ENCODE measurements around the gene ELFN1.

ELFN1 gene

GRCh38 chr7:1663857-1664651 lies 6.0 kb upstream of the ELFN1 start:
- DNase-seq (ENCODE audit: low read depth, low spot score) = no peak

GRCh38 chr7:1664711-1665548 lies 5.1 kb upstream of the ELFN1 start:
- no peak for DNase-seq (ENCODE audit: low read depth, low spot score)

DNA sequence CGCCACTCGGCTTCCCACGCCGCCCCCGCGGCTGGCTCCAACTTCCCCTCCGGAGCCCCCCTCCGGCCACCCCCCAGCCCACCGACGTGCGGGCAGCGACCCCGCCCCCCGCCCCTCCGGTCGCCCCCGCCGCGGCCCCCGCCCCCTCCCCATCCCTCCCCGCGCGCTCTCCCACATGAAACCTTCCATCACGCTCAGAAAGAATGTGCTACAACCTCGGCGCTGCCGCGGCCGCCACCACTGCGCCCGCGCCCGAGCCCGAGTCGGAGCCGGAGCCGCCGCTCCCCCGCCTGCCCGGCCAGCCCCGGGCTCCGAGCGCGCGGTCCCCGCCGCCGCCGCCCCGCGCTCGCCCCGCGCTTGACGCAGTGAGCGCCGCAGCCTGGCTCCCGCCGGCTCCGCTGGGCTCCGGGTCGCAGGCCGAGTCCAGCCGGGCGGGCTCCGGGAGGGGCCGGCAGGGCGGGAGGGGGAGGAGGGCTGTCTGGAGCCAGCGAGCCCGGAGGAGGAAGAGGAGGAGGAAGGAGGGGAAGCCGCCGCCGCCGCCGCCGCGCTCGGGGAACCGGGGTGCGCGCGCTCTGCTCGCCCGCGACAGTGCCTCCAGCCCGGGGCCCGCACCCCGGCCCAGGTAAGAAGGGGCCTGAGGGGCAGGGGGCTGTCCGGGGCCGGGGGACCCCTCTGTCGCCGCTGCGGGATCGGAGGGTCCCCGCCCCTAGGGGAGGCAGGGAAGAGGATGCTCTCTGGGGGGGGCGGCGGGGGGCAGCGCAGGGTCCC lies 4.3 kb upstream of the ELFN1 start:
- no peak for DNase-seq (ENCODE audit: low read depth, low spot score)

DNA sequence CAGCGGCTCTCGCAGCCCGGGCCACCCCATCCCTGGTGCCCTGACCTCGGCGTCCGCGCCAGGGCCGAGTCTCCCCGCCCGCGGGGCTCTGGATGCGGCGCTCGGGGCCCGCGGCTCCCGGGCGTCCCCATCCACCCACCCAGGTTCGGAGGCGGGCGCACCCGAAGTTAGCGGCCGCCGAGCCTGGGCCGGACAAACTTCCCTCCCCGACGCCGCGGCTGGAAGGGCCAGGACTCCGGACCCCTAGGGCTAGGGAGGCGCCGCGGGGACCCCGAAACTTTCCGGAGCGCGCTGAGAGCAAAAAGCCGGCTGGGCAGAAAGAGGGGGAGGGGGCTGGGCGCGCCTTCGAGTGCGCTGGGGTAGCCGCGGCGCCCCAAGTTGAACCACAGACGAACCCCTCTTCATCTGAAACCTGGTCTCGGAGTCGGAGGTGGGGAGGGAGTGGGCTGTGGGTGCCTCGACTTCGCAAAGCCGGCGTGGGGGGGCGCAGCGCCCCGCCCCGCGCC lies 3.7 kb upstream of the ELFN1 start:
- DNase-seq (ENCODE audit: low read depth, low spot score) = no peak

GRCh38 chr7:1666823-1667565 lies 3.1 kb upstream of the ELFN1 start:
- DNase-seq (ENCODE audit: low read depth, low spot score) = no peak

DNA sequence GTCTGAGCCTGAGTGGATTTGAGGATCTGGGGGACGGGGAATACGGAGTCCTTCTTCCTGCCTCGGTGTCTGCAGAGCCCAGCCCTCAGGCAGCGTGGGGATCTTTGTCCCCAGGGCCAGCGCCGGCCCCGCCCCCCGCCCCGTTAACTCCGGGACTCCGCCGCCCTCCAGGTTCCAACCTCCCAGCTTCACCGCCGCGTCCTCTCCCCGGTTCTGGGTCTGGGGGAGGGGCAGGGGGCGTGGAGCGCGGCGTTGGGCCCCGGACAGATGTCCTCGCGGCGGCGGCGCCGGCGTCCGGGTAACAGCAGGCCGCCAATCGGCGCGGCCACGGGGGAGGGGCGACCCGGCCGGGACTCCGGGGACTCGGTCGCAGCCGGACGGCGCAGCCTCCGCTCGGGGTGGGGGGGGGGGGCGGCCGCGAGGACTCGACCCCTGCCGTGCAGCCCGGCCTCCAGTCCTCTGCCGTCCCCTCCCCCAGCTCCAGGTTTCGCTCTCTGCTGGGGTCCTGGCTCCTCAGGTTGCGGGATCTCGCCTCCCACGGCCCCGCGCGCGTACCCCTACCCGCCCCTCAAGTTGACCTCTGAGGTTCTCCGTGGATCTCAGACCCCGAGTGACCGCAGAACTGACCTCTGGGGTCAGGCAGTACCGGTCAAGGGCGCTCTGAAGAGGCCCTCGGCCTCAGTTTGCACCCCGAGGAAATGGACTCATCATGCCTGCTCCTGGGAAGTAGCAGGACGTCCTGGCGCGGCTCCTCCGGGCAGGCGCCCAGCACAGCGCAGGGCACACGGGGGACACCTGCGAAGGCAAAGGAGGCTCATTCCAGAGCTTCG lies 2.3 kb upstream of the ELFN1 start:
- no peak for DNase-seq (ENCODE audit: low read depth, low spot score)

DNA sequence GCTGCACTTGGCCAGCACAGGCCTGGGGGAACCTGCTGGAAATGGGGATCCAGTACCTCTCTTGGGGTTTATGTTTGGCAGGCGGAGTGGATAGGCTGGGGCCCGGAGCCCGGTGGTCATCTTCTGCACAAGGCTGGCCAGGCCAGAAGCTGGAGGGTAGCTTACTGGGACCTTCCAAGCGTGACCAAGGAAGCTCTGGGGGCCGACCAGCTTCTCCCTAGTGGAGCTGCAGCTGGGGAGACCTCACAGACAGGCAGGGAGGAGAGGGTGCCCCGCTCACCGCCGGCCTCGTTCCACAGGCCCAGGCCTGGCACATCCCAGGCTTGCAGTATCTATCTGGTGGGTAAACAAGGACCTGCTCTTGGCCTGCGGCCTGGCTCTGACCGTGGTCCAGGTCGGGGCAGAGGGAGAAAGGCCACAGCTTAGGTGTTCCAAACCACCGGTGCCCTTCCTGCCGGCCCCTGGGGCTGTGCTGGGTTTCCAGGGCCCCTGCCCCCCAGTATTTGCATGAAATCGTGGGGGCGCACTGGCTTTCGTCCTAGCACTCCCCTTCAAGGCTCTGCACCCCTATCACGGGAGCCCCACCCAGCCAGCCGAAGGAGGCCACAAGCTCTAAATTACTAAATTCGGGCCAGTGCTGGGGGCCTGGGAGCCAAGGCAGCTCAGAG lies 1.5 kb upstream of the ELFN1 start:
- no peak for DNase-seq (ENCODE audit: low read depth, low spot score)

DNA sequence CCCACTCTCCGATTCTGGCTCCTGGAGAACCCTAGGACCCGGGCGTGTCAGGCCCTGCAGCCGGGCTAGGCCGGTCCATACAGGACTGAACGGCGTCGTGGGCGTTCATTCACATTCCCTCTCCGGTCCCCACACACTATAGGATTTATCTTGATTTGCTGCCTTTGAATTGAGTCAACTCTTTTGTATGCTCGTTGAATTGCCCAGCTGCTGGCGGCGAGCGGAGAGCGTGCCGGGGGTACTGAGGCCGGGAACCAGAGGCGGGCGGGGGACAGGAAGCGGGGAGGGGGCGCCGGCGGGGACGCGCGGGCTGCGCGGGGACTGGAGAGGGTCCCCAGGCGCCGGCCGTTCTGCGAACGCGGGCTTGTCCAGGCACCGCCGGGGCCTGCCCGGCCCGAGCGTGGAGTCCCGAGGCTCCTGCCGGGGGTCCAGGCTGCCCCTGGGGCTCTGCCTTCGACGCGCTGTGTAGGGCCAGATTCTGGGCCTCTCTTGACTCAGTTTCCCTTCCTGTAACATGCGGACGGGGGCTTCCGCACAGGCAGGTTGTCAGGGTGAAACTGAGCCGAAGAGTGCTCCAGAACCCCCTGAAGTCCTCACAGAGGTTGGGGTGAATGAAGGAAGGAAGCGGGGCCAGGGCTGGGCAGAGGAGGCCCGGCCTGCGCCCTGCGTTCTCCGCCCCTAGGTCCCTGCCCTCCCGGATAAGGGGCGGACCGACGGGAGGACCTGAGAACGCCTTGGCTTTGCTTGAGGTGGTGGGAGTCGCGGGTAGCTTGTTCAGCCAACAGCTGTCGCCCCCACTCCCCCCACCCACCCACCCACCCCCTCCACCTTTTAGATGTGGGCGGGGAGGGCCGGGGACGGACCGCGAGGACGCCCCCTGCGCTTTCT lies 769 bp upstream of the ELFN1 start:
- no peak for DNase-seq (ENCODE audit: low read depth, low spot score)

GRCh38 chr7:1670894-1671593 lies 967 bp downstream of the ELFN1 start:
- DNase-seq (ENCODE audit: low read depth, low spot score) = no peak

- no peak for DNase-seq (ENCODE audit: low read depth, low spot score)
Observed at GRCh38 chr7:1671594-1672451, 1.7 kb downstream of the ELFN1 start.

- DNase-seq (ENCODE audit: low read depth, low spot score) = no peak
Observed at GRCh38 chr7:1672851-1673486, 2.9 kb downstream of the ELFN1 start.

DNA sequence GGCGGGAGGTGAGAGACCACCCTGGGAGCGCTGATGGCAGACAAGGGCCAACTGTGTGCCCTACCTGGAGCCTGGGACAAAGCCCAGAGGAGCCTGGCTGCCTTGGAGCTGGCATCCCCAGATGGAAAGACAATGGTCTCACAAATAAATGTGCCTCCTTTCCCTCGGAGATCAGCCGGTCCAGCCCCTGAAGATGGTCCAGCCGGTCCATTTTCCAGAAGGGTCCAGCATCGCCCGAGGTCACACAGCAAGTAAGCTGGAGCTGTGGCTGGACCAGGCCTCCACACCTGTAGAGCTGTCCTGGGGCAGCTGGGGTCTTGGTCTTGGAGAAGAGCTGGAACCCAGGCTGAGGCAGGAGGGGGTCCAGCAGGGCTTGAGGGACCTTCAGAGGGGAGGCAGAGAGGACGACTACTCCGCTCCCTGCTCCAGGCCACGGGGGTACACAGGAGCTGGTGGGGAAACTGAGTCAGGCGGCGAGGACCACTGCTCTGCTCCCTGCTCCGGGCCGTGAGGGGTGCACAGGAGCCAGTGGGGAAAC lies 3.6 kb downstream of the ELFN1 start:
- no peak for DNase-seq (ENCODE audit: low read depth, low spot score)

DNA sequence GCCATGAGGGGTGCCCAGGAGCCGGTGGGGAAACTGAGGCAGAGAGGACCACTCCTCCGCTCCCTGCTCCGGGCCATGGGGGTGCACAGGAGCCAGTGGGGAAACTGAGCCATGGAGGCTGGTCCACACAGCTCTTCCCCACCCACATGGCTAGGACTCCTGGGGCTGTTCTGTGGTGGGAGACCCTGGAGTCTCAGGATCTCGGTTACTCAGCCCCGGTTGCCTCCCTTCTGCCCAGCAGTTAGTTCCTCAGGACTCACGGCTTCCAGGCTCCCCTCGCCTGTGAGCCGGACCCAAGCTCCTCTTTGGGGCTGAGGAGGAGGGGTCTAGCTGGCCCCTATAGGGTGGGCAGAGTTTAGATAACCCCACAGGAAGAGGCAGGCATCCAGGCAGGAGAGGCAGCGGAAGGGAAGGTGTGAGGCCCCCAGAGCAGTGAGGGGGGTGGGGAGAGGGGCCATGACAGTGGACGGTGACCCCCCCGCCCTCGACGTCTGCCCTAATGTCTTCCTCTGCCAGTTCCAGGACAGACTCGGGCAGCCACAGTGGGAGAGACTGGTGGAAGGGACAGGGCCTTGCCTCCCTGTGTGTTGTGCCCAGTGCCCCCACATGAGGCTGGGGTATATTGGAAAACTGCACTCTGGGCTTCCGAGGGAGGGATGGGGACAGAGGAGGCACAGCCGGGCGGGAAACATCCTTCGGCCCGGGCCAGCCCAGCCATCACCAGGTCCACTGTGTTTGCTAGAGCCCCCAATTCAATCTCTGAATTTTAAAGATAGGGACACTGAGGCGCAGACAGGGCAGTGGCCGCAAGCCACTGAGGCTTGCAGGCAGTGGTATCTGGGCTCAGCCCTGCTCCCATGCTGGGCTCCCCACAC lies 4.3 kb downstream of the ELFN1 start:
- no peak for DNase-seq (ENCODE audit: low read depth, low spot score)

- no peak for DNase-seq (ENCODE audit: low read depth, low spot score)
Observed at GRCh38 chr7:1675036-1675671, 5.1 kb downstream of the ELFN1 start.
